HG02840 (cell line): ENCODE measurements around the gene ZNF558.
"Not testable (repeated sequence)": the region's sequence is repeated elsewhere in the genome, so short reads cannot be mapped to it uniquely, and the experiment has no call there.

Experiments used
- ATAC-seq: cut with Tn5 transposase; IDR thresholded peaks from one replicate; pipeline ENCODE4 v1.9.1; 2021; ENCODE audit warnings: mild to moderate bottlenecking, moderate library complexity, moderate number of reproducible peaks; ENCODE audit not compliant: unreplicated experiment, low FRiP score

Gene ZNF558

GRCh38 chr19:8811315-8812172 lies 20.6 kb downstream of the ZNF558 start:
- ATAC-seq: no peak

- ATAC-seq: no peak
These were observed 25.4 kb downstream of the ZNF558 start for GRCh38 chr19:8806661-8807060.

DNA sequence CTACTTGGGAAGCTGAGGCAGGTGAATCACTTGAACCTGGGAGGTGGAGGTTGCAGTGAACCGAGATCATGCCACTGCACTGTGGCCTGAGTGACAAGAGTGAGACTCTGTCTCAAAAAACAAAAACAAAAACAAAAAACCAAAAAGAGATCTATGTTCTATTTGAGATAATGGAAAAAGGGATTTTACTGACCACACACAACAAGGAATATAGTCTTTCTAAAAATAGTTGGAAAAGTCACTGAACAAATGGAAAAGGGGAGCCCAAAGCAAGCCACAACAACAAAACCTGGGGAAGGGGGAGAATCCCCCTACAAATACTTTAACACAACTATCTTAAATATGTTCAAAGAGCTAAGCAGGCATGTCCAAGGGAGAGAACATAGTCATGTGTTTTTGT lies 37.3 kb downstream of the ZNF558 start:
- no peak for ATAC-seq

DNA sequence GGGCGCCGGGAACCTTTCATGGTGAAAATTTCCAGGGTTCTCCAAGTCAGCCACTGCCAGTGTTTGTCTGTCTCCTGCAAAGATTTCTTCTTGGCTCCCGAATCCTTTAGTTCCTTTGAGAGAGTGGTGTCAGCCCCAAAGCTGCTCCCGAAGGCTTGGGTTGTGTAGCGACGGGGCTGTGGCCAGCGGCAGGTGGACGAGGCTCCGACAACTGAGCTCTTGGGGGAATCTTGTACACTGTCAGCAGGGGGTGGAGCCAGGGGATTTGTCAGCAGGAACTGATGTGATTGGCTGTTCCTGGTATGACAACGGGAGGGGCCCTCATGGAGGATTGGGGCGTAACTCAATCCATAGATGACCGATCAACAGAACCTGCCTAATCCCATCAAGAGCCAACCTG lies 58.5 kb downstream of the ZNF558 start:
- not testable (repeated sequence) for ATAC-seq

GRCh38 chr19:8769265-8769664 lies 62.8 kb downstream of the ZNF558 start:
- not testable (repeated sequence) for ATAC-seq

- not testable (repeated sequence) for ATAC-seq
These were observed 64.8 kb downstream of the ZNF558 start for GRCh38 chr19:8767257-8767656.
